Tibial nerve (tissue), 4 donors: ENCODE data around the gene RIN3. TPM values are rescaled to one million over a fixed set of nuclear protein-coding genes. Genes with fewer than 3 reads are reported as not detected.
A peak's percentile ranks its signal among the peaks of the same experiment; 100 is the strongest.

Experiments
- DNase-seq, 2 donors: peaks; one replicate each; pipeline ENCODE4 v3.0.0-alpha.2; 2019; ENCODE audit warnings: low spot score in 2 of 2
- H3K27ac ChIP-seq, 4 donors: fragments of 200-600 bp; sonication (generic) in 3 of 4; one replicate each; pipeline ENCODE4 v1.5.1; 2017 to 2019; ENCODE audit warnings: mild to moderate bottlenecking in 1 of 4
- H3K27me3 ChIP-seq, 2 donors: fragments of 200-600 bp; sonication (generic) in 1 of 2; one replicate each; pipeline versions ENCODE4 v1.5.1 to v1.6.0; 2017 to 2019
- H3K36me3 ChIP-seq, 3 donors: fragments of 200-600 bp; sonication (generic); one replicate each; pipeline ENCODE4 v1.5.1; 2018 to 2019
- H3K4me1 ChIP-seq, 4 donors: fragments of 200-600 bp; sonication (generic) in 3 of 4; one replicate each; pipeline ENCODE4 v1.5.1; 2017 to 2019
- H3K4me3 ChIP-seq, 4 donors: fragments of 200-600 bp; sonication (generic) in 3 of 4; one replicate each; pipeline ENCODE4 v1.5.1; 2017 to 2019; ENCODE audit warnings: mild to moderate bottlenecking in 1 of 4, moderate library complexity in 1 of 4
- H3K9me3 ChIP-seq, 4 donors: fragments of 200-600 bp; sonication (generic) in 3 of 4; one replicate each; pipeline ENCODE4 v1.5.1; 2017 to 2019
- EP300 ChIP-seq, 2 donors: sonication (generic); formaldehyde crosslinking; IDR thresholded peaks; one replicate each; pipeline ENCODE4 v1.6.1; 2017; ENCODE audit warnings: antibody characterized with exemption in 2 of 2, mild to moderate bottlenecking in 1 of 2
- POLR2A ChIP-seq, 2 donors: fragments of 450-650 bp; IDR thresholded peaks; one replicate each; pipeline ENCODE4 v1.6.1; 2017; ENCODE audit warnings: antibody characterized with exemption in 2 of 2, mild to moderate bottlenecking in 2 of 2, moderate library complexity in 2 of 2
- WGBS, 2 donors: methylation state at CpG; one replicate each; pipeline ENCODE4 v1.1.5; 2018; 5-methylcytosine and 5-hydroxymethylcytosine counted together
- total RNA-seq, 4 donors: library from RNA; depleted of rRNA; stranded (reverse); fragments of >200 nt; gene quantifications; one replicate each; pipeline ENCODE4 v1.1.0, GENCODE V29; 2016
- TF ChIP-seq, protein P1 (sequence below), 5 experiments: fragments of 200-600 bp in 3 of 5; fragments of 450-650 bp in 2 of 5; sonication (generic) in 3 of 5; IDR thresholded peaks; one replicate each; pipeline ENCODE4 v1.5.1; 2016 to 2019; ENCODE audit warnings: antibody characterized with exemption in 5 of 5, mild to moderate bottlenecking in 3 of 5, moderate library complexity in 2 of 5

Gene RIN3
- total RNA-seq, 4 donors from 2014 or later = 14.2 to 34.2 (median 15.5) TPM

DNA sequence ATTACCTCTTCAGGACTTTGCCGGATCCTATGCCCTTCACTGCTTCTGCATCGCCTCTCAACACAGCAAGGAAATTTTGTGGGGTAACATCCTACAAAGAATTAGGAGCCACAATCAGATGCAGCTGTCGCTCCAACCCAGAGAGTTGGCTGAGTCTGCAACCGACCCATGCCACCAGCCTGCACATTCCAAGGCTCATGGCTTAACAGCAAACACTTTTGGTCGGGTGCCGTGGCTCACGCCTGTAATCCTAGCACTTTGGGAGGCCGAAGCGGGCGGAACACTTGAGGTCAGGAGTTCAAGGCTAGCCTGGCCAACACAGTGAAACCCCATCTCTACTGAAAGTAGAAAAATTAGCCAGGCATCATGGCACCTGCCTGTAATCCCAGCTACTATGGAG, 202.6 kb downstream of the RIN3 start:
- no peak for DNase-seq
- Histone ChIP-seq H3K4me3 (no peak overlapping the region), H3K36me3 (peaks cover 0 to 40% (median 0%) of the 10 kb centered on the region in 3 donors), H3K4me1 (peaks cover 0 to 16% (median 7%) of the 10 kb centered on the region in 4 donors), H3K9me3 (no peaks in the 10 kb centered on the region), H3K27ac (no peak overlapping the region), H3K27me3 (no peaks in the 10 kb centered on the region)
- no peak for TF ChIP-seq POLR2A (IDR thresholded peaks at IDR 0.05)
- TF ChIP-seq EP300 (IDR thresholded peaks at IDR 0.05) = no peak
- TF ChIP-seq, protein P1, sequence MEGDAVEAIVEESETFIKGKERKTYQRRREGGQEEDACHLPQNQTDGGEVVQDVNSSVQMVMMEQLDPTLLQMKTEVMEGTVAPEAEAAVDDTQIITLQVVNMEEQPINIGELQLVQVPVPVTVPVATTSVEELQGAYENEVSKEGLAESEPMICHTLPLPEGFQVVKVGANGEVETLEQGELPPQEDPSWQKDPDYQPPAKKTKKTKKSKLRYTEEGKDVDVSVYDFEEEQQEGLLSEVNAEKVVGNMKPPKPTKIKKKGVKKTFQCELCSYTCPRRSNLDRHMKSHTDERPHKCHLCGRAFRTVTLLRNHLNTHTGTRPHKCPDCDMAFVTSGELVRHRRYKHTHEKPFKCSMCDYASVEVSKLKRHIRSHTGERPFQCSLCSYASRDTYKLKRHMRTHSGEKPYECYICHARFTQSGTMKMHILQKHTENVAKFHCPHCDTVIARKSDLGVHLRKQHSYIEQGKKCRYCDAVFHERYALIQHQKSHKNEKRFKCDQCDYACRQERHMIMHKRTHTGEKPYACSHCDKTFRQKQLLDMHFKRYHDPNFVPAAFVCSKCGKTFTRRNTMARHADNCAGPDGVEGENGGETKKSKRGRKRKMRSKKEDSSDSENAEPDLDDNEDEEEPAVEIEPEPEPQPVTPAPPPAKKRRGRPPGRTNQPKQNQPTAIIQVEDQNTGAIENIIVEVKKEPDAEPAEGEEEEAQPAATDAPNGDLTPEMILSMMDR (IDR thresholded peaks at IDR 0.05) = no peak
- 78 to 90% methylated on average over 10 of the region's 10 CpGs for WGBS, 2 donors

DNA sequence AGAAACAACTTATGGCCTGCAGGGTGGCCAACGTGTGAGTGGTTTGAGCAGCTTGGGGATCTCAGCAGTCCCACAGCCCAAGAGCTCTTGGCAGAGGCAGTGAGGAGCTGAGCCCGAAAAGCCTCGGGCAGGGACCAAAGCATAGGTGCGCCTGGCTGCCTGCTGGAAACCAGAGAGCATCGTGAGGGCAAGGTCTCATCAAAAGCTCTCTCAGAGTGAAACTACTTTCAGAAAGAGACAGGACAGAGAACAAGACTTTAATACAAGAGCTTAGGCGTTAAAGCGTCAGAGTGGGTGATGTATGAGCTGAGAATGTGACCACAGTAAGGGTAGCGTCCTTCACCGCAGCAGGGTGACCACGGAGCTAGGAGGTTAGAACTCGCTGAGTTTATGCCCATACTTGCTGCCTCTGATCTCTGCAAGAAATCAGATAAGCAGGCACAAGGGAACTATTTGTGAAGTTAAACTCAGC, 204.0 kb downstream of the RIN3 start:
- Histone ChIP-seq H3K4me3 (no peak overlapping the region), H3K9me3 (no peaks in the 10 kb centered on the region), H3K36me3 (peaks cover 0 to 26% (median 0%) of the 10 kb centered on the region in 3 donors), H3K27me3 (no peaks in the 10 kb centered on the region), H3K27ac (peak overlapping the region in 1 of 4 donors; percentile 2), H3K4me1 (peaks cover 0 to 16% (median 7%) of the 10 kb centered on the region in 4 donors)
- DNase-seq = no peak
- TF ChIP-seq POLR2A (IDR thresholded peaks at IDR 0.05) = no peak
- TF ChIP-seq EP300 (IDR thresholded peaks at IDR 0.05) = no peak
- TF ChIP-seq, protein P1 (IDR thresholded peaks at IDR 0.05) = no peak
- WGBS, 2 donors = 62 to 69% methylated on average over 11 of the region's 11 CpGs

DNA sequence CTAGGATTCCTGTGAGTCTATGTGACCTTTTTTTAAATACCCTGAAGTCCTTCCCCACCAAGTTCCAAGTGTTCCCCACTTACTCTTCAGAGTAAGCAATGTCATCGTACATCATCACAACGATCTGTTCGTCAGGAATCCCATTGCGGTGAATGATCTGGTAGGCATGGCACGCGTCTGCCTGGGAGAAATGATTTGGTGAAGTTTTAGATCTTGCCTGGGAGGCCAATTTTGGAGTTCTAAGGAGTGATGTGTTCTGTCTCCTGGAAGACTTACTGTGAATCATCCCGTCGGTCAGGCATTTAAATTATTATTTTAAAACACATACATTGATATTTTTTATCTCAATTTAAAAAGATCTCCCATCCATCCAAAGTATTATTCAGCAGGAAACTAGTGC, 205.1 kb downstream of the RIN3 start:
- H3K27ac ChIP-seq = peak overlapping the region in 1 of 4 donors; percentile 18
- no peaks in the 10 kb centered on the region for H3K9me3 ChIP-seq
- no peak for DNase-seq
- 85 to 88% methylated on average over 8 of the region's 8 CpGs for WGBS, 2 donors
- H3K4me1 ChIP-seq = peaks cover 0 to 16% (median 7%) of the 10 kb centered on the region in 4 donors
- H3K36me3 ChIP-seq = peaks cover 0 to 16% (median 0%) of the 10 kb centered on the region in 3 donors
- TF ChIP-seq POLR2A (IDR thresholded peaks at IDR 0.05) (no peak), EP300 (IDR thresholded peaks at IDR 0.05) (no peak)
- TF ChIP-seq, protein P1 (IDR thresholded peaks at IDR 0.05) = no peak
- H3K27me3 ChIP-seq = no peaks in the 10 kb centered on the region
- H3K4me3 ChIP-seq = no peak overlapping the region

DNA sequence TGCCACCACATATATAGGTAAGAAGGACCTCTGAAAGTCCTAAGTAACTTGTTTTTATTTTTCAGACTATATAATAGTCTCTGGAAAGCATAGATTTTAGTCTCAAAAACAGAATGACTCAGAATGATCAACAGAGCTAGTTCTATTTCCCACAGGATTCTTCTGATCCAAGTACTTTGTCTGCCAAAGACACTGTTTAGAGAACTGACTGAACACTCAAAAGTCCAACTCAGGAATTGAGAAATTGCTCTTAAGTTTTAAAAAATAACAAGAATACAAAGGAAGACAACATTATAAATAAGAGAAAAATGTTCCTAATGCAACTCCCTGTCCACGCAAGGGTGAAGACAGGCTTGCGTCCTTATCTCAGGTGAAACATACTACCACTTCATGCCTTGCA, 205.8 kb downstream of the RIN3 start:
- 70 to 84% methylated on average over 2 of the region's 2 CpGs for WGBS, 2 donors

DNA sequence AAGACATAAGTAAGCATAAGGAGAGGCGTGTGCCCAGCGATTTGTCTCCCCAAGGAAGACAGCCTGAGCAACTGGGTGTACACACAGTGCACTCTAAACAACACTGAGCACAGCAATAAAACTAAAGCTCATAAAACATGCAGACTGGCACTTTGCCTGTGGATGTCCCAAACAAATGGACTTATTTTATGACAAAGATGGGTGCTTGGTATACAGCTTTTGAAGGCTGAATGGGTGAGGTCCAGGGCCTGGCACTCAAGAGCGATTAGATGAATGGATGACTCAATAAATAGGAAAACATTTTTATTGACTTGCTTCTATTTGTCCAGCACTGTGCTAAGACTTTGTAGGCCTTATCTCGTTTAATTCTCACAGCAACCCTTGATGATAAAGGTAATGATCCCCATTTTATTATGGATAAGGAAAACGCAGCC, 206.3 kb downstream of the RIN3 start:
- H3K9me3 ChIP-seq = no peaks in the 10 kb centered on the region
- H3K4me1 ChIP-seq = peaks cover 0 to 16% (median 7%) of the 10 kb centered on the region in 4 donors
- 49 to 54% methylated on average over 5 of the region's 5 CpGs for WGBS, 2 donors
- peak in 1 of 2 donors; percentile 54 for DNase-seq
- TF ChIP-seq, protein P1 (IDR thresholded peaks at IDR 0.05) = no peak
- TF ChIP-seq EP300 (IDR thresholded peaks at IDR 0.05) = peak in 1 of 2 donors; percentile 23
- no peak for TF ChIP-seq POLR2A (IDR thresholded peaks at IDR 0.05)
- no peaks in the 10 kb centered on the region for H3K27me3 ChIP-seq
- no peak overlapping the region for H3K4me3 ChIP-seq
- H3K36me3 ChIP-seq = peaks cover 0 to 14% (median 0%) of the 10 kb centered on the region in 3 donors
- peak overlapping the region in 3 of 4 donors; percentile 36 to 72 (median 70) for H3K27ac ChIP-seq

More for the DNA sequence above, 205.8 kb downstream of the RIN3 start:
- Histone ChIP-seq H3K4me1 (peaks cover 0 to 16% (median 7%) of the 10 kb centered on the region in 4 donors), H3K4me3 (no peak overlapping the region), H3K27ac (peak overlapping the region in 2 of 4 donors; percentile 70 to 72), H3K27me3 (no peaks in the 10 kb centered on the region), H3K36me3 (peaks cover 0 to 11% (median 0%) of the 10 kb centered on the region in 3 donors), H3K9me3 (no peaks in the 10 kb centered on the region)
- TF ChIP-seq, protein P1 (IDR thresholded peaks at IDR 0.05) = no peak
- TF ChIP-seq POLR2A (IDR thresholded peaks at IDR 0.05) = no peak
- TF ChIP-seq EP300 (IDR thresholded peaks at IDR 0.05) = no peak
- no peak for DNase-seq
